Sigmoid colon (tissue), 7 donors: ENCODE results near the gene EPHA4. TPM values are rescaled to one million over a fixed set of nuclear protein-coding genes. Genes with fewer than 3 reads are reported as not detected.

Source experiments
- DNase-seq: peaks from one replicate; pipeline ENCODE4 v3.0.0-alpha.2; 2019
- H3K27ac ChIP-seq, 4 donors: fragments of 200-600 bp; sonication (generic); one replicate each; pipeline ENCODE4 v1.5.1; 2016 to 2019; ENCODE audit warnings: mild to moderate bottlenecking in 1 of 4
- H3K27me3 ChIP-seq, 3 donors: fragments of 200-600 bp; sonication (generic); one replicate each; pipeline ENCODE4 v1.5.1; 2019; ENCODE audit warnings: mild to moderate bottlenecking in 1 of 3
- H3K36me3 ChIP-seq, 4 donors: fragments of 200-600 bp; sonication (generic); one replicate each; pipeline ENCODE4 v1.5.1; 2016 to 2019
- H3K4me1 ChIP-seq, 4 donors: fragments of 200-600 bp; sonication (generic); one replicate each; pipeline ENCODE4 v1.5.1; 2017 to 2019
- H3K4me3 ChIP-seq, 4 donors: fragments of 200-600 bp; sonication (generic); one replicate each; pipeline ENCODE4 v1.5.1; 2017 to 2019; ENCODE audit warnings: mild to moderate bottlenecking in 2 of 4, moderate library complexity in 1 of 4
- H3K9me3 ChIP-seq, 4 donors: fragments of 200-600 bp in 3 of 4; sonication (generic) in 3 of 4; one replicate each; pipeline versions ENCODE4 v1.5.1 to v1.6.1; 2013 to 2019
- CTCF ChIP-seq, 4 experiments: fragments of 450-650 bp in 3 of 4; fragments of 200-600 bp in 1 of 4; IDR thresholded peaks; one replicate each; pipeline ENCODE4 v1.5.1; 2016 to 2019; ENCODE audit warnings: antibody characterized with exemption in 4 of 4, mild to moderate bottlenecking in 3 of 4, moderate library complexity in 2 of 4
- EP300 ChIP-seq, 4 donors: sonication (generic); formaldehyde crosslinking; IDR thresholded peaks; one replicate each; pipeline ENCODE4 v1.6.1; 2017; ENCODE audit warnings: antibody characterized with exemption in 4 of 4
- POLR2A ChIP-seq, 2 donors: fragments of 450-650 bp; IDR thresholded peaks; one replicate each; pipeline ENCODE4 v1.6.1; 2016; ENCODE audit warnings: antibody characterized with exemption in 2 of 2, mild to moderate bottlenecking in 2 of 2, moderate library complexity in 2 of 2
- POLR2AphosphoS5 ChIP-seq, 4 donors: sonication (generic); formaldehyde crosslinking; IDR thresholded peaks; one replicate each; pipeline ENCODE4 v1.6.1; 2017; ENCODE audit warnings: antibody characterized with exemption in 4 of 4
- WGBS, 2 donors: extraction: QIAGEN DNeasy Blood & Tissue Kit; methylation state at CpG; one replicate each; pipeline ENCODE4 v1.1.7; 2013; 5-methylcytosine and 5-hydroxymethylcytosine counted together
- intact Hi-C: fragments of 100-400 bp; cut with DNase I; formaldehyde crosslinking; loops from one replicate; pipeline ENCODE4 v1.15.1; 2023
- polyA plus RNA-seq, 3 donors: library from polyadenylated mRNA; stranded (reverse); fragments of 200-250 nt; gene quantifications; one replicate each; pipeline ENCODE4 v1.2.3, GENCODE V29; 2013
- total RNA-seq, 4 donors: library from RNA; depleted of rRNA; stranded (reverse); fragments of >200 nt; gene quantifications; one replicate each; pipeline ENCODE4 v1.1.0, GENCODE V29; 2016
- donor health status: healthy with polysubstance abuse.
- donor health status: Bipolar disorder and iron deficiency.
- donor health status: healthy.

Gene EPHA4
- total and polyA plus RNA-seq, 7 donors = 1.2 to 50.7 (median 26.9) TPM

- WGBS, 2 donors = 95 to 96% methylated on average over 3 of the region's 3 CpGs
- Histone ChIP-seq H3K27me3 (peaks cover 0 to 17% (median 0%) of the 10 kb centered on the region in 3 donors), H3K9me3 (no peaks in the 10 kb centered on the region), H3K36me3 (peaks cover 0 to 7% (median 0%) of the 10 kb centered on the region in 4 donors), H3K4me3 (no peak overlapping the region), H3K4me1 (peaks cover 0 to 40% (median 28%) of the 10 kb centered on the region in 4 donors), H3K27ac (no peak overlapping the region)
- TF ChIP-seq POLR2A (IDR thresholded peaks at IDR 0.05) (no peak), CTCF (IDR thresholded peaks at IDR 0.05) (no peak), POLR2AphosphoS5 (IDR thresholded peaks at IDR 0.05) (no peak), EP300 (IDR thresholded peaks at IDR 0.05) (no peak)
- intact Hi-C loops = loop anchor here (5.0 kb wide), 1 partner anchor 36 kb away; no protein-coding TSS in a partner anchor
- DNase-seq = no peak
These were observed 3.8 kb downstream of the EPHA4 start for GRCh38 chr2:221568299-221568698.

GRCh38 chr2:221567809-221568208 is 4.3 kb downstream of the EPHA4 start:
- Histone ChIP-seq H3K36me3 (peaks cover 0 to 7% (median 0%) of the 10 kb centered on the region in 4 donors), H3K27me3 (peaks cover 0 to 17% (median 0%) of the 10 kb centered on the region in 3 donors), H3K4me3 (no peak overlapping the region), H3K9me3 (no peaks in the 10 kb centered on the region), H3K4me1 (peaks cover 0 to 40% (median 28%) of the 10 kb centered on the region in 4 donors), H3K27ac (no peak overlapping the region)
- 88 to 89% methylated on average over 1 of the region's 1 CpG for WGBS, 2 donors
- intact Hi-C loops = loop anchor here (5.0 kb wide), 1 partner anchor 36 kb away; no protein-coding TSS in a partner anchor
- TF ChIP-seq POLR2A (IDR thresholded peaks at IDR 0.05) (no peak), CTCF (IDR thresholded peaks at IDR 0.05) (no peak), EP300 (IDR thresholded peaks at IDR 0.05) (no peak), POLR2AphosphoS5 (IDR thresholded peaks at IDR 0.05) (no peak)
- no peak for DNase-seq

GRCh38 chr2:221567231-221567760 is 4.8 kb downstream of the EPHA4 start:
- no peak overlapping the region for H3K4me3 ChIP-seq
- H3K27ac ChIP-seq = no peak overlapping the region
- TF ChIP-seq POLR2A (IDR thresholded peaks at IDR 0.05) (no peak), CTCF (IDR thresholded peaks at IDR 0.05) (no peak)
- intact Hi-C loops = loop anchor here (5.0 kb wide), 1 partner anchor 35 kb away; no protein-coding TSS in a partner anchor
- peaks cover 0 to 7% (median 0%) of the 10 kb centered on the region in 4 donors for H3K36me3 ChIP-seq
- whole genome bisulfite sequencing, 2 donors = 57 to 83% methylated on average over 3 of the region's 3 CpGs
- H3K9me3 ChIP-seq = no peaks in the 10 kb centered on the region
- no peak for DNase-seq
- H3K4me1 ChIP-seq = peaks cover 0 to 40% (median 28%) of the 10 kb centered on the region in 4 donors
- H3K27me3 ChIP-seq = peaks cover 0 to 17% (median 0%) of the 10 kb centered on the region in 3 donors

GRCh38 chr2:221563270-221563985 is 8.7 kb downstream of the EPHA4 start:
- TF ChIP-seq POLR2AphosphoS5 (IDR thresholded peaks at IDR 0.05) (no peak), CTCF (IDR thresholded peaks at IDR 0.05) (no peak), POLR2A (IDR thresholded peaks at IDR 0.05) (no peak), EP300 (IDR thresholded peaks at IDR 0.05) (no peak)
- Histone ChIP-seq H3K27me3 (no peaks in the 10 kb centered on the region), H3K9me3 (no peaks in the 10 kb centered on the region), H3K4me1 (peaks cover 0 to 21% (median 12%) of the 10 kb centered on the region in 4 donors), H3K4me3 (no peak overlapping the region), H3K36me3 (peaks cover 0 to 7% (median 0%) of the 10 kb centered on the region in 4 donors), H3K27ac (no peak overlapping the region)
- no peak for DNase-seq
- intact Hi-C loops = no loop called here
- 95 to 96% methylated on average over 14 of the region's 14 CpGs for WGBS, 2 donors
